Large intestine (tissue), 3 donors: ENCODE data around the gene ZNF318. TPM values are rescaled to one million over a fixed set of nuclear protein-coding genes. Genes with fewer than 3 reads are reported as not detected.
"Not testable (repeated sequence)": the region's sequence is repeated elsewhere in the genome, so short reads cannot be mapped to it uniquely, and the experiment has no call there.

Experiments used
- DNase-seq, 2 donors: peaks; one replicate each; pipeline versions ENCODE4 v3.0.0 to v3.0.0-alpha.2; 2013
- H3K27ac ChIP-seq: one replicate; pipeline ENCODE4 v1.5.1; 2013; ENCODE audit warnings: low read length
- H3K27me3 ChIP-seq: 2 replicates; pipeline ENCODE4 v1.6.1; 2013; ENCODE audit warnings: low read length; ENCODE audit not compliant: control insufficient read depth, insufficient read depth
- H3K36me3 ChIP-seq: 2 replicates; pipeline ENCODE4 v1.6.1; 2013; ENCODE audit warnings: low read length; ENCODE audit not compliant: control insufficient read depth, insufficient read depth
- H3K4me1 ChIP-seq: one replicate; pipeline ENCODE4 v1.6.1; 2013; ENCODE audit warnings: low read length; ENCODE audit not compliant: control insufficient read depth, insufficient read depth
- H3K4me3 ChIP-seq: one replicate; pipeline ENCODE4 v1.5.1; 2013; ENCODE audit warnings: low read length
- H3K9me3 ChIP-seq: one replicate; pipeline ENCODE4 v1.6.1; 2013; ENCODE audit warnings: mild to moderate bottlenecking, low read depth, low read length, moderate library complexity; ENCODE audit not compliant: control insufficient read depth
- WGBS: methylation state at CpG from one replicate; pipeline ENCODE4 v1.1.5; 2013; ENCODE audit warnings: low lambda C conversion rate; ENCODE audit not compliant: insufficient coverage; 5-methylcytosine and 5-hydroxymethylcytosine counted together
- polyA plus RNA-seq: library from polyadenylated mRNA; unstranded; fragments of 120-200 nt; gene quantifications from one replicate; pipeline ENCODE4 v1.2.1, GENCODE V29; 2013

ZNF318 gene
- polyA plus RNA-seq, 1 donor: 21.2 TPM

DNA sequence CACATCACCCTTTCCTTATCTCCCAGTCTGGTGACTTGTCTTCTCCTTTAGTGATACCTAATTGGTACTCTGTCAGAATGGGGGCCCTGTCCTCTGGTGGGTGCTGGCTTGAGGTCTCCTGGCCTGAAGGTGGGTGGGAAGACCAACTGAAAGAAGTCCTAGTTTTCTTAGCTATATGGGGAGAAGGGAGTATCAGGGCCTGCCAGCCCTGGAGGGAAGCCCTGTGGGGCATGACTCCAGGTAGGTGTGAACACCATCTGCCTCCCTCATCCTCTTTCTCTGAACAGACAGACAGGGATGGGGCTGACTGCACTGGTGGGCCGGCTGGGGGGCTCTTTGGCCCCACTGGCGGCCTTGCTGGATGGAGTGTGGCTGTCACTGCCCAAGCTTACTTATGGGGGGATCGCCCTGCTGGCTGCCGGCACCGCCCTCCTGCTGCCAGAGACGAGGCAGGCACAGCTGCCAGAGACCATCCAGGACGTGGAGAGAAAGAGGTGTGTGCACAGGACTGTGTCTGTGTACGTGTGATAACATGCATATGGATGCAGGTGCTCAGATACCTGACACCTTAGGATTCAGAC, 65.6 kb downstream of the ZNF318 start:
- peaks cover 19% of the 10 kb centered on the region for H3K4me1 ChIP-seq
- no peak overlapping the region for H3K4me3 ChIP-seq
- WGBS: no CpG with 5 or more reads among the region's 8 CpGs
- no peaks in the 10 kb centered on the region for H3K9me3 ChIP-seq
- no peaks in the 10 kb centered on the region for H3K36me3 ChIP-seq
- DNase-seq: no peak
- peaks cover 2% of the 10 kb centered on the region for H3K27me3 ChIP-seq
- H3K27ac ChIP-seq: no peak overlapping the region

DNA sequence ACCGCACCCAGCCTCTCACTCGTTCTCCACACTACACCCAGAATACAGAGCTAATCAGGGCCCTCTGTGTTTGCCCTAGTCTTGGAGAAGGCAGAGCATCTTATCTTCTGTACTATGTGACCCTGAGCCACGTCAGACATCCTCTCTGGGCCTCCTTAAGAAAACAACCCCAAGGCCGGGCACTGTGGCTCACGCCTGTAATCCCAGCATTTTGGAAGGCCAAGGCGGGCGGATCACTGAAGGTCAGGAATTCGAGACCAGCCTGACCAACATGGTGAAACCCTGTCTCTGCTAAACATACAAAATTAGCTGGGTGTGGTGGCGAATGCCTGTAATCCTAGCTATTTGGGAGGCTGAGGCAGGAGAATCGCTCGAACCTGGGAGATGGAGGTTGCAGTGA, 66.4 kb downstream of the ZNF318 start:
- H3K4me1 ChIP-seq: peaks cover 18% of the 10 kb centered on the region
- DNase-seq: peak; percentile 78 to 88
- not testable (repeated sequence) for H3K36me3 ChIP-seq, H3K27me3 ChIP-seq, H3K4me3 ChIP-seq, H3K9me3 ChIP-seq
- no CpG with 5 or more reads among the region's 11 CpGs for WGBS
- peak overlapping the region; percentile 32 for H3K27ac ChIP-seq

DNA sequence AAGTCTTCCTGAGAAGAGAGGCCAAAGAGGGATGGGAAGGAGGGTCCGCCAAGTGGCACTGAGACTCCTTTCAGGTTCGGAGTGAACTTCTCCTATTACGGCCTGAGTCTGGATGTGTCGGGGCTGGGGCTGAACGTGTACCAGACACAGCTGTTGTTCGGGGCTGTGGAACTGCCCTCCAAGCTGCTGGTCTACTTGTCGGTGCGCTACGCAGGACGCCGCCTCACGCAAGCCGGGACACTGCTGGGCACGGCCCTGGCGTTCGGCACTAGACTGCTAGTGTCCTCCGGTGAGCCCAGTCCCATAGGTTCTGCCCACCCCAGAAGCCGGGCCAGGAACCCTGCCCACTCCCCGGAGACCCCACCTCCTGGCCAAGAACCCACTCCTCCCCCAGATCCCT, 67.3 kb downstream of the ZNF318 start:
- H3K36me3 ChIP-seq: no peaks in the 10 kb centered on the region
- H3K27me3 ChIP-seq: no peaks in the 10 kb centered on the region
- H3K27ac ChIP-seq: no peak overlapping the region
- no CpG with 5 or more reads among the region's 19 CpGs for WGBS
- DNase-seq: no peak
- H3K4me1 ChIP-seq: peaks cover 25% of the 10 kb centered on the region
- no peak overlapping the region for H3K4me3 ChIP-seq
- no peaks in the 10 kb centered on the region for H3K9me3 ChIP-seq

DNA sequence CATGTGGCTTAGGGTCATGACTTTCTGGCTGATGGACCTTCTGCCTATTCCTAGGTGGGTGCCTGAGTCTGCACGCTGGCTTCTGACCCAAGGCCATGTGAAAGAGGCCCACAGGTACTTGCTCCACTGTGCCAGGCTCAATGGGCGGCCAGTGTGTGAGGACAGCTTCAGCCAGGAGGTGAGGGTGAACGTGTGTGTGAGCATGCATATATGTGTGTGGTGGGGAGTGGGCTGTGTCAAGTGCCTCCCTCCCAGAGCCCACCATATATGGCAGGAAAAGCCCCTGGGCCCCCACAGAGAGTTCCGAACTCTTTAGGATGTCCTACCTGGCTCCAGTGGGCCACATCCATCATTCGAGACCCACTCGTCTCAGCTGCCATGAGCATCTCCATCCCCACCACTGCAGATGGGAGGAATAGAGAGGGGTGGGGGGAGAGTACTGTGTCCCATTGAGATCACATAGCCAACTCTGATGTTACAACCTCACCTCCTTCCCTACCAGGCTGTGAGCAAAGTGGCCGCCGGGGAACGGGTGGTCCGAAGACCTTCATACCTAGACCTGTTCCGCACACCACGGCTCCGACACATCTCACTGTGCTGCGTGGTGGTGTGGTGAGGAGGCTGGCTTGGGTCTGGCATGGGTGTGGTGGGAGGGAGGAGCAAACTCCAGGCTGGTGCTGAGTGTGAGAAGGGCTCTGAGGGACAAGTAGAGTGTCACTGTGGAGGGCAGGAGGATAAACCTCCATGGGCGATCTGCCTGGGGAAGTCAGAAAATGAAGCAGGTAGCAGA, 68.2 kb downstream of the ZNF318 start:
- Histone ChIP-seq H3K27me3 (no peaks in the 10 kb centered on the region), H3K4me1 (peaks cover 28% of the 10 kb centered on the region), H3K4me3 (no peak overlapping the region), H3K27ac (no peak overlapping the region), H3K36me3 (no peaks in the 10 kb centered on the region), H3K9me3 (no peaks in the 10 kb centered on the region)
- no CpG with 5 or more reads among the region's 15 CpGs for WGBS
- no peak for DNase-seq

DNA sequence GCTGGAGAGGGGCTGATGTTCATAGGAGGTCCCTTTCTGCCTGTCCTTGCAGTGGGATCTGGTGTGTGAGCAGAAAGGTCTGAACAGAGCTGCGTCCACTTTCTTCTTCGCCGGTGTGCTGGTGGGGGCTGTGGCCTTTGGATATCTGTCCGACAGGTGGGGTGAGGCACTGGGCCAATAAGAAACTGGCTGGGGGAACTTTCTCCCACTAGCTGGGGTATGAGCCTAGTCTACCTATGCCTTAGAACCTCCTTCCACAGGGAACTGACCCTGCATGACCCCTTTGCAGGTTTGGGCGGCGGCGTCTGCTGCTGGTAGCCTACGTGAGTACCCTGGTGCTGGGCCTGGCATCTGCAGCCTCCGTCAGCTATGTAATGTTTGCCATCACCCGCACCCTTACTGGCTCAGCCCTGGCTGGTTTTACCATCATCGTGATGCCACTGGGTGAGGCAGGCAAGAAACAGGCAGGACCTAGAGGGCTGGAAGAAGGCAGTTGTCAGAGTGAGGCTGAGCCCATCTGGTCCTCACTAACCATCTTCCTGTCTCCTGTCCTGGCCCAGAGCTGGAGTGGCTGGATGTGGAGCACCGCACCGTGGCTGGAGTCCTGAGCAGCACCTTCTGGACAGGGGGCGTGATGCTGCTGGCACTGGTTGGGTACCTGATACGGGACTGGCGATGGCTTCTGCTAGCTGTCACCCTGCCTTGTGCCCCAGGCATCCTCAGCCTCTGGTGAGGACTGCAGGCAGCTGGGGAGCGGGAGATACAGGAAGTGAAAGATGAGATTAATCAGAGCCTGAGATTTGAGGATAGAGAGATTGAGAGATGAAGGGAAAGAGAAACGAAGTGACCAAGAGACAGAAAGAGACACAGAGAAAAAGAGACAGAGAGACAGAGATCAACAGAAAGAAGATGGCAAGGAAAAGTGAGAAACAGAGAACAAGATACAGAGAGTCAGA, 69.8 kb downstream of the ZNF318 start:
- Histone ChIP-seq H3K4me3 (no peak overlapping the region), H3K4me1 (peaks cover 28% of the 10 kb centered on the region), H3K27ac (no peak overlapping the region), H3K9me3 (no peaks in the 10 kb centered on the region), H3K36me3 (no peaks in the 10 kb centered on the region), H3K27me3 (no peaks in the 10 kb centered on the region)
- no peak for DNase-seq
- WGBS: 76% methylated on average over 2 of the region's 18 CpGs

DNA sequence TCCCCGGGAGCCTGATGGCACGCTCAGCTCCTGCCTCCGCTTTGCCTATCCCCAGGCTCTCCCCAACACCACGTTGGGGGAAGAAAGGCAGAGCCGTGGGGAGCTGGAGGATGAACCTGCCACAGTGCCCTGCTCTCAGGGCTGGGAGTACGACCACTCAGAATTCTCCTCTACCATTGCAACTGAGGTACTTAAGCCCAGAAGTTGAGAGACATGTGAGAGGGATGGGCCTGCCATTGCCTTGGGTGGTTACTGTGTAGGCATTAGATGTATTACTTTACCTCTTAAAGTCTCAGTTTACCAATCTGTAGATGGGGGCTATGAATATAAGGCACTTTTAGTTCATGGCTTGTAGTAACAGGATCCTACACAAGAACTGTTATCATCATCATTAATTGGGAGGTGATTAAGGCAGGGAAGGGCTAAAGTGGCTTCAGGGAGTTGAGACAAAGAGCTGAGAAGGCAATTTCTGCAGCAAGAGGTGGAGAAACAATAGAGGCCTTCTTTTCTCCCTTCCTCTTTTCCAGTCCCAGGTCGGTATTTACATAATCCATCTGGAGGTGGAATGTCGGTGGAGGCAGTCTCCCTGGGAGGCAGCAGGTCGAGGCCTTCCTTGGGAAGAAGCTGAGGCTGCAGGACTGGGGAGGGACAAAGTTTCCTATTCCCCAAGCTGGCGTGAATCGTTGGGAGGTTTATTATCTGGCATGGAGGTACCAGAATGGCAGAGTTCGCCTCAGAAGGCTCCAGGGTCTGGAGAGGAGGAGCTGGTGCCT, 70.7 kb downstream of the ZNF318 start:
- Histone ChIP-seq H3K27ac (no peak overlapping the region), H3K36me3 (no peaks in the 10 kb centered on the region), H3K4me3 (no peak overlapping the region), H3K27me3 (no peaks in the 10 kb centered on the region), H3K9me3 (peaks cover 3% of the 10 kb centered on the region), H3K4me1 (peaks cover 28% of the 10 kb centered on the region)
- WGBS: no CpG with 5 or more reads among the region's 12 CpGs
- DNase-seq: no peak

DNA sequence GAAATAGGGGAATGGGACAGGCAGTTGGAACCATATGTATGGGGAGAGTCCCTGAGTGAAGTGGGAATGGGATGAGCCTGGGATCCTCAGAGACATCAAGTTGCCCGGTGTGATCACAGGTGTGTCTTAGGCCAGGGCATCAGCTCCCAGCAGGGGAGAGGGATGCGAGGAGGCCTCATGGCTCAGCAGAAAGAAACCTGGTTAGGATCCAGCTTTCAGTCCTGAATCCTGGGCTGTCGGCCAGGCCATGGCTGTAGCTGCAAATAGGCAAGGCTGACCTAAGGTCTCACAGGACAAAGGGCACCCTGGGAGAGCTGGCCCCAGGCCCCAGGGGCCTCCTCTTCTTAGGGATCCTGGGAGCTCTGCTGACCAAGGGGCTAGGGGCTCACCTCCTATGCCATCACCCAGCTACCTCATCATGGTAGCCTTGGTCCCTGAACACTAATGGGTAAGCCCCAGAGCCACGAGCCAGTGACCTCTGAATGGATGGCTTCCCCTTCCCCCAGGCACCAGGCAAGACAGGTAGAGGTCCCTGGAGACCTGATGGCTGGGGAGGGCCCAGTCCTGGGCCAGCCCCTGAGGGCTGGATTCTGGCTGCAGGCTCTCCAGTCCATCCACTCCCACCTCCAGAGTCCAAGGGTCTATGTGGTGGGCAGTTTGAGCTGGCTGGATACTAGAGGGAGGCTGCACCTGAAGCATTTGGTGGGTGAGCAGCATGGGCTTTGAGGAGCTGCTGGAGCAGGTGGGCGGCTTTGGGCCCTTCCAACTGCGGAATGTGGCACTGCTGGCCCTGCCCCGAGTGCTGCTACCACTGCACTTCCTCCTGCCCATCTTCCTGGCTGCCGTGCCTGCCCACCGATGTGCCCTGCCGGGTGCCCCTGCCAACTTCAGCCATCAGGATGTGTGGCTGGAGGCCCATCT, 71.5 kb downstream of the ZNF318 start, which contains the start of gene SLC22A7:
SLC22A7 (plus strand) TSS at position 617 of the 921 bp plus-strand sequence; CDS start at position 716, 99 bp downstream.
- DNase-seq: peak in 1 of 2 donors; percentile 48
- H3K27ac ChIP-seq: no peak within 1 kb of the TSS
- no peaks in the 10 kb centered on the region for H3K27me3 ChIP-seq
- H3K4me3 ChIP-seq: no peak within 1 kb of the TSS
- H3K36me3 ChIP-seq: no peaks in the 10 kb centered on the region
- no CpG with 5 or more reads among the region's 10 CpGs for WGBS
- peaks cover 3% of the 10 kb centered on the region for H3K9me3 ChIP-seq
- peaks cover 22% of the 10 kb centered on the region for H3K4me1 ChIP-seq

DNA sequence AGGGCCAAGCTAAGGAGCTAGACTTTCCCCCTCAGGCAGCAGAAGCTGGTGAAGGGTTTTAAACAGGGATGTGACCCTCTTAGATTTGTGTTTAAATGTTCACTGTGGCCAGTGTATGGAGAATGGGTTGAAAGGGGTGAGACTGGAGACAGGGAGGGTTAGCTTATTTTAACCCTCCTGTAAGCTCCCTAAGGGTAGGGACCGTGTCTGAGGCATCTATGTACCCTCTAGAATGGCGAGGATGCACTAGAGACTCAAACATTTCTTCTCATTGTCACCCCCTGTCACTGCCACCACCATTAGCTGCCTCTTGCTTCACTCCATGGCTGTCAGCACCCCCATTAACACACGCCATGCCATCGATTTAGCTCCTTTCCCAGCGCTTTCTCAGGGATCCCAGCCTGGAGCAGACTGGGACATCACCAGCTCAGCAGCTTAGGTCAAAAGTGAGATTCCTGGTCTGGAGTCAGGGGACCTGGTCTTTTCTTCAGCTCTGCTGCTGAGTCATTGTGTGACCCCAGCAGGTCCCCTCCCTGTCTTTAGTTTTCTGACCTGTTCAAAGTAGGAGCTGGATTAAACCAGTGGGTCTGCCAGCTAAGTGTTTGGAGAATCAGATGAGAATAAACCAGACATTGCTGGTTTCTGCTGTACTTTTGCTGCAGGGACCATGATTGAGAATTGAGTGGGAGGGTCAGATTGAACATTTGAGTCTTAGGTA, 72.5 kb downstream of the ZNF318 start:
- Histone ChIP-seq H3K27ac (no peak overlapping the region), H3K27me3 (no peaks in the 10 kb centered on the region), H3K9me3 (peaks cover 3% of the 10 kb centered on the region), H3K4me3 (no peak overlapping the region), H3K36me3 (no peaks in the 10 kb centered on the region), H3K4me1 (peaks cover 12% of the 10 kb centered on the region)
- DNase-seq: no peak
- no CpG with 5 or more reads among the region's 5 CpGs for WGBS

DNA sequence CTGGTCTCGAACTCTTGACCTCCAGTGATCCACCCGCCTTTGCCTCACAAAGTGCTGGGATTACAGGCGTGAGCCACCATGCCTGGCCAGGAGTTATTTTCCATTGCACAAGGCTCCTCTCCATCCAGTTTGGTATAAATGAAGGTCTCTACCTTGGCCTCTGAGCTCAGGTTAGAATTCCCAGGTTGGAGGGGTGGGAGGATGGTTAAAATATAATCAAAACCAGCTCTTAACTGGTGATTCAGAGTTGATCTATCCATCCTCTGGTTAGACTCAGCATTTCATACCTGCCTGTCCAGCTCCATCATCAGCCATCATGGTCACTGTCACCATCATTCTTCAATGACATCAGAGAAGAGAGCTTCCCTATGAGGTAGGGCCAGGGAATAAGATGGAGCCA, 74.0 kb downstream of the ZNF318 start:
- Histone ChIP-seq H3K9me3 (peaks cover 3% of the 10 kb centered on the region), H3K4me1 (peaks cover 21% of the 10 kb centered on the region), H3K27ac (no peak overlapping the region), H3K27me3 (no peaks in the 10 kb centered on the region), H3K4me3 (no peak overlapping the region), H3K36me3 (no peaks in the 10 kb centered on the region)
- DNase-seq: no peak
- no CpG with 5 or more reads among the region's 3 CpGs for WGBS
